ENCODE measurements around the gene SCARB1.

Gene SCARB1

GRCh38 chr12:124774462-124775167 is 89.0 kb downstream of the SCARB1 start:
- DNase-seq (ENCODE audit: low spot score), result no peak

DNA sequence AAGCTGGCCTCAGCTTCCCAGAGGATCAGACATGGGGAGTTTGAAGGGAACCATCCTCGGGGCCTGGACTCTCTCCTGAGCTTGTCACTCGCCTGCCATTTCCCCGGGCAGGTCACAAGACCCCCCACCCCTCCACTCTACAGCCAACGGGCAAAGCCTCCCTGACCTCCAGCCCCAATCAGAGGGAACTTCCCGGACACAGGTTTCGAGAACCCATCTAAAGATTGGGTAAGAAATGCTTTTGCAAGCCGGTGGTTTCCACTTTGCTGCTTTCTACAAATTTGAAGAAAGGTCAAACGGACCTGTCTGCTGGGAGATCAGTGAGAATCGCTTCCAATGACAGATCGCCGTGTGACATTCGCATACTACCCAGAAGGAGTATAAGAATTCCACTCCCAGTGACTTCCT is 89.6 kb downstream of the SCARB1 start:
- DNase-seq (ENCODE audit: low spot score), result no peak

- DNase-seq (ENCODE audit: low spot score), result no peak
Observed at GRCh38 chr12:124772289-124773170, 91.1 kb downstream of the SCARB1 start.

GRCh38 chr12:124771462-124772288 is 92.0 kb downstream of the SCARB1 start:
- DNase-seq (ENCODE audit: low spot score), result peak; percentile 63

GRCh38 chr12:124770728-124771127 is 92.9 kb downstream of the SCARB1 start:
- no peak for DNase-seq (ENCODE audit: low spot score)

DNA sequence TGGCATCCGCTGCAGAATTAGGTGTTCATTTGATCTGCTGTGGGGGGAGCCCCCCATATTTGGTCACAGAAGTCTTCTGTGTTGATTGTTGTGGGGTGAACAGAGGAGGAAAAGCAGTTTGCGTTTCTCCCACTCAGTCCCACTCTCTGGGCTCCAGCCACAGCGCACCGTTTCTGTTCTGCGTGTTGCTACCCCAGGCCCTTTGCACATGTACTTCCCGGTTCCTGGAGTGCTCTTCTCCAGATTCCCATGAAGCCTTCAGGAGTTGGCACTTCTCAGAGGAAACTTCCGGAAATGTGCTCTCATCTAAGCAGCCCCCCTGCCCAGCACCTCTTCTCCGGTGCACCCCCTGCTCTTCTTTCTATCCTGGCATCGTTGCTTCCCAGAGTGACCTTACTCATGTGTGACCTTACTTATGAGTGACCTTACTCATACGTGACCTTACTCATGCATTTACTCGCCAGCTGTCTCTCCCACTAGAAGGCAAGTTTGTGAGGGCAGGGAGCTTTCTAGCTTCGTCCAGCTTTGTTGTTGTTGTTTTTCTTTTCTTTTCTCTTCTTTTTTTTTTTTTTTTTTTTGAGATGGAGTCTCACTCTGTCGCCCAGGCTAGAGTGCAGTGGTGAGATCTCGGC is 93.7 kb downstream of the SCARB1 start:
- DNase-seq (ENCODE audit: low spot score), result no peak

DNA sequence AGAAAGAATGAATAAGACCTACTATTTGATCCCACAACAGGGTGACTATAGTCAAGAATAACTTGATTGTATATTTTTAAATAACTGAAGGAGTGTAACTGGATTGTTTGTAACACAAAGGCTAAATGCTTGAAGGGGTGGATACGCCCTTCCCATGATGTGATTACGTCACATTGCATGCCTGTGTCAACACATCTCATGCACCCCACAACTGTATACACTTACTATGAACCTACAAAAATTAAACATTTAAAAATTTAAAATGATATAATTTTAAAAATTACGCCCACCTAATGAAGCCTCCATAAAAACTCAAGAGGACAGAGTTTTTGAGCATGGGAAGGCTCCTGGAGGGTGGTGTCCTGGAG is 94.5 kb downstream of the SCARB1 start:
- DNase-seq (ENCODE audit: low spot score), result no peak

DNA sequence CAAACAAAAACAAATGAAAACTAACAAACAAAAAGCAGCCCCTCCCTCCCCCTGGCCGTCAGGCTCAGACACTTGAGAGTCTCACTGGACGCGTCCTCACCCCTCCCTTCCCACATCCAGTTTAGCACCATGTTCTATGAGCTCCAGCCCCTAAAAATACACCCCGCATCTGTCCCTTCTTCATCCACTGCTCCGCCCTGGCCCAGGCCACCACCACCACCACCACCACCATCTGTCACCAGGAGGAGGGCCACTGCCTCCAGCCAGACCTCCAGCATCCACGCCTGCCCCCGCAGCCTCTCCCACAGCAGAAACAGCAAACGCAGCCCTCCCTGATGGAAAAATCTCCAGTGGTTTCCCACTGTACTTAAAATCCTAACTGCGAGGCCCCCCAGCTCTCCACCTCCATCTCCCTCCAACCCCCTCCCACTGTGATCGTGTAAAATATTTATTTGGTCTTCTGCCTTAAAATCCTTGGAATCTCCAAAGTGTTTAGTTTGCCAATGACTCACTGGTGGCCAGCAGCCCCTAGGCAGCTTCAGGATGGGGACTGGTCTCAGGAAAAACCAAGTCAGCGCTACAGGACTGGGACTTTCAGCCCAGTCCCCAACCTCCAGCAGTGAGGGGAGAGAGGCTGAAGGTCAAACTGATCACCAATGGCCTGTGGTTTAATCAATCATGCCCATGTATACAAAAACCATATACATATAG is 95.1 kb downstream of the SCARB1 start:
- no peak for DNase-seq (ENCODE audit: low spot score)

DNA sequence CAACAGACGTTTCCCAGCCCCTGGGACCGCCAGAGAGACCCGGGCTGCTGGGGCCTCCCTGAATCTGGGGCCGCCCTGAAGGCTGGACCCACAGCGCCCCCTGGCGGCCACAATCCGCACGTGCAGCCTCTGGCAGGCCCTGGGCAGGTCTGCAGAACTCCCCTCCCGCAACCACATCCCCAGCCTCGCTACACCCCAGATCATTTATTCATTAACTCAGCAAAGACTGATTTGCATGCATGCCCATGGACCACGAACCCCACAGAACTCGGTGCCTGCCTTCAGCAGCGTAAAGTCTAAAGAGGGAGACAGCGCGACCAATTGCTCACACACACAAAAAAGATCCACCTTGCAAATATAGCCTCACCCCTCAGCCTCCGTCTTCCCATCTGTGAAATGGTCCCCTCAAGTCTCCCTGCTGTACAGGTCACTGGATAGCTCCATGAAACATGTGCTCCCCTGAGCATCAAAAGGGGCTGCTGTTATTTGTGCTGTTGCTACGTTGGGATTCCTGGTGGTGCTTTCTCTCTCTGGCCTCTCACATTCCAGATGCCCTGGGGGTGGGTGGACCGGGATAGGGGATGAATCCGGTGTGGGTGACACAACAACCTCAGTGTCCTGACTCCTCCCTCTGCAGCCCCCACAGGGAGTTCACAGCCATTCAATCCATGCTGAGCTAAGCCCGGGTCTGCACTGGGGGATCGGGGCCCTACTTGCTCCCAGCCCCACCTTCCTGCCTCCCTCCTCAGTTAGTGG is 96.4 kb downstream of the SCARB1 start:
- no peak for DNase-seq (ENCODE audit: low spot score)

DNA sequence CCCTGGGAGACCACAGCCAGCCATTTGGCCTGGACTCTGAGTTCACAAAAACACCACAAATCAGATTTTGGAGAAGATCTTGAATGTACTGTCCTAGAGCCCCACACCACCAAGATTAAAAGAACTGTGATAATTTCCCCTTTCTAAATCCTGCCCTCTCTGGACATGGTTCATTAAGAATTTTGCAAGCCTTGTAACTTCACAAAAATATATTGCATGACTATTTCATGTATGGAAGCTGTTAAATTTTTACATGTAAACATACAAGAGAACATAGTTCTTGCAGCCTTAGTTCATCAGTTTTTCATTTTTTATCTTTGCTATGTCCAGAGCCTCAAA is 97.0 kb downstream of the SCARB1 start:
- no peak for DNase-seq (ENCODE audit: low spot score)

DNA sequence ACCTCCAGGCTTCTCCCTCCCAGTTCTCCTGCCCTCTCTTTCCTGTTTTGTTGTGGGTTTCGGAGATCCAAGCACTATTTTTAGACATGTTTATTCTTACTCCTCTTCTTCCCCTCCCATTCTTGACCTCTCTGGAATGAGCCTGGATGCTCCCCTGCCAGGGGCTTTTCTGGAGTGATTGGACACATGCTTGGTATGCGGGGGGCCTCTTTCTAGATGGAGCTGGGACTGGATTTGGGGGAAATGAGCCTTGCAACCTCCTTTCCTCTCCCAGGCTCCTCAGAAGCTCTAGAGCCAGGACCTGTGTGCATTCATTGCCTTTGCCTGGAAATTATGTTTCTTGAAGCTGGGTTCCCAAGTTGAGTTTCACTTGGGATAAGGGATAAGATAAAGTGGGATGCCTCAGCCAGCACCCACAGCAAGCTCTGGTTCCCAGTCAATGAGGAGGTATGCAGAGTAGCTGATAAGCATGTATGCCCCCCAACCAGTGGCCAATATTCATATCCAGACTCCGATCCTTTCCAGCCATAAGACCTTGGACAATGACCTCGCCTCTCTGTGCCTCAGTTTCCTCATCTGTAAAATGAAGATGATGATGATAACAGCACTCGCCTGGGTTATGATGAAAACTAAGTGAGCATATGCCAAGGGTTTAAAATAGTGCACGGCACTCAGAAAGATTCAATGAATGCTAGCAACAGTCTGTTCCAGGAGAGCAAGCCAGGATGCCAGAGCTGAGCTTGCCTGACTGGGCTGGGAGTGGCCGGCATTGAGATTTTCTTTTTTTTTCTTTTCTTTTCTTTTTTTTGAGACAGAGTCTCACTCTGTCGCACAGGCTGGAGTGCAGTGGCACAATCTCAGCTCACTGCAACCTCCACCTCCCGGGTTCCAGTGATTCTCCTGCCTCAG is 97.8 kb downstream of the SCARB1 start:
- DNase-seq (ENCODE audit: low spot score), result no peak

- DNase-seq (ENCODE audit: low spot score), result no peak
Observed at GRCh38 chr12:124764870-124765580, 98.6 kb downstream of the SCARB1 start.

DNA sequence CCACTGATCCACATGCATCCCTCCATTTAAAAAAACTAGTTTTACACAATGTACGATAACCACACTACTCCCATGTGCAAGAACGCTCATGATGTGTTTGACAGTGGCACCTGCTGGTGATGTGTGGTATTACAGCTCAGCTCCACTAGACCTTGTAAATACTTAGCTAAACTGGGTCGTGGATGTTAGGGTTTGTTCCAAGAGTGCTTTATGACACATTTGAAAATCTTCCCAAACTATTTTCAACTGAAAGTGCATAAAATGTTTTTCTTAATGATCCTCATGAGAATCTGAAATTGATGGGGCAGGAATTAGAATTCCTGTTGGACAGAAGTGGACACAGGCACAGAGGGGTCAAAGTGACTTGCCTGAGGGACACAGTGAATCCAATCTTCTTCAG is 99.2 kb downstream of the SCARB1 start:
- peak; percentile 45 for DNase-seq (ENCODE audit: low spot score)

DNA sequence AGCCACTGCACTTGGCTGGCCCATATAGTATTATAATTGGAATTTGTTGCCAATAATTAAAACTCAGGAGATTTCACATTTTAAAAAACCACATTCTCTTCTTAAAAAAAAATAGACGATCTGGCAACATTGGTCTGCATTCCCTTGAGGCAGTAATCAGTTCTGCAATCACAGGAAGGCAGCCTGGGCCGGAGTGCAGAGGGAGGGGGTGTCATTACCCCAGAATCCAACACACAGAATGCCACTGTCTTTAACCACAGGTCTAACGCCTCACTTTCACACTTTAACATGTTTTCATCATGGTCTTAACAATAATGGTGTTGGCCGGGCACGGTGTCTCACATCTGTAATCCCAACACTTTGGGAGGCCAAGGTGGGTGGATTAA is 100.1 kb downstream of the SCARB1 start:
- DNase-seq (ENCODE audit: low spot score), result no peak

DNA sequence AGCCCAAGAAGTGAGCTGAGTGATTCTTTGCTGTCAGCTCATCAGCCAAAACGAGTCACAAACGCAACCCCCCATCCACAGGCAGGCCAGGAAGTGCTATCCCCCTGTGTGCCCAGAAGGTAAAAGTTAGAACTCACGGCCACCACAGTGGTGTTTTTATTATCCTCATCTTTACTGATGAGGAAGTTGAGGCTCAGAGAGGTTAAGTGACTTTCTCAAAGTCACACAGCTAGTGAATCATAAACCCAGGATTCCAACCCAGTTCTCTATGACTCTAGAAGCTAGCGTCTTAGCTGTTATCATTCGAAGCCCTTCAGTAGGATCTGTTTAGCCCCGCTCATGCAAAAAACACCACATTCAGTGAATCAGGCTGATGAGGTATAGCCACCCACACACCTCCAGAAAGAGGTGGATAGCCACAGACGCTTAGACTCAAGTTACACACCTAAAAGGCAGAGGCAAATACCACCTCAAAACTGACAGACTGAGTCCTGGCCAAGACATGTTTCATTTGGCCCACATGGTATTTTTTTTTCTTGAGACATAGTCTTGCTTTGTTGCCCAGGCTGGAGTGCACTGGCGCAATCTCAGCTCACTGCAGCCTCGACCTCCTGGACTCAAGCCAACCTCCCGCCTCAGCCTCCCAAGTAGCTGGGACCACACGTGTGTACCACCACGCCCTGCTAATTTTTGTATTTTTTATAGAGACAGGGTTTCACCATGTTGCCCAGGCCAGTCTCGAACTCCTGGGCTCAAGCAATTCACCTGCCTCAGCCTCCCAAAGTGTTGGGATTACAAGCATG is 100.7 kb downstream of the SCARB1 start:
- no peak for DNase-seq (ENCODE audit: low spot score)

- no peak for DNase-seq (ENCODE audit: low spot score)
Observed at GRCh38 chr12:124762384-124762783, 101.3 kb downstream of the SCARB1 start.

- no peak for DNase-seq (ENCODE audit: low spot score)
Observed at GRCh38 chr12:124761871-124762270, 101.8 kb downstream of the SCARB1 start.

GRCh38 chr12:124761056-124761455 is 102.6 kb downstream of the SCARB1 start:
- no peak for DNase-seq (ENCODE audit: low spot score)

All from COLO829 (cell line).